HG02970 (cell line): ENCODE data around the gene SHE.

ENCODE experiments used
- ATAC-seq: cut with Tn5 transposase; IDR thresholded peaks from one replicate; pipeline ENCODE4 v1.9.1; 2021; ENCODE audit warnings: mild to moderate bottlenecking, moderate library complexity, moderate number of reproducible peaks; ENCODE audit not compliant: unreplicated experiment, low FRiP score

The SHE gene

GRCh38 chr1:154453574-154454352 is 48.4 kb downstream of the SHE start:
- ATAC-seq, result no peak

GRCh38 chr1:154453161-154453560 is 49.1 kb downstream of the SHE start:
- no peak for ATAC-seq

GRCh38 chr1:154448331-154448811 is 53.8 kb downstream of the SHE start:
- ATAC-seq, result no peak

- no peak for ATAC-seq
These were observed 55.4 kb downstream of the SHE start for GRCh38 chr1:154446789-154447188.

- no peak for ATAC-seq
These were observed 55.9 kb downstream of the SHE start for GRCh38 chr1:154446292-154446691.

GRCh38 chr1:154445040-154445472 is 57.2 kb downstream of the SHE start:
- no peak for ATAC-seq

- ATAC-seq, result no peak
These were observed 58.8 kb downstream of the SHE start for GRCh38 chr1:154443274-154444013.

GRCh38 chr1:154442006-154442740 is 60.0 kb downstream of the SHE start:
- ATAC-seq, result no peak

- no peak for ATAC-seq
These were observed 60.8 kb downstream of the SHE start for GRCh38 chr1:154441241-154441888.

- no peak for ATAC-seq
These were observed 62.0 kb downstream of the SHE start for GRCh38 chr1:154440036-154440804.

- ATAC-seq, result no peak
These were observed 65.8 kb downstream of the SHE start for GRCh38 chr1:154436433-154436832.

GRCh38 chr1:154435599-154436200 is 66.5 kb downstream of the SHE start:
- no peak for ATAC-seq

- ATAC-seq, result no peak
These were observed 67.7 kb downstream of the SHE start for GRCh38 chr1:154434346-154435085.

- ATAC-seq, result no peak
These were observed 68.9 kb downstream of the SHE start for GRCh38 chr1:154433161-154433764.

- no peak for ATAC-seq
These were observed 70.4 kb downstream of the SHE start for GRCh38 chr1:154431586-154432373.

- ATAC-seq, result no peak
These were observed 71.3 kb downstream of the SHE start for GRCh38 chr1:154430903-154431302.

GRCh38 chr1:154429841-154430611 is 72.2 kb downstream of the SHE start:
- ATAC-seq, result no peak
